ENCODE data around the gene RNASE13.
A peak's percentile ranks its signal among the peaks of the same experiment; 100 is the strongest.
"Not testable (repeated sequence)": the region's sequence is repeated elsewhere in the genome, so short reads cannot be mapped to it uniquely, and the experiment has no call there.

The RNASE13 gene

GRCh38 chr14:21043387-21043973 lies 8.9 kb upstream of the RNASE13 start:
- no peak for TF ChIP-seq CTCF (IDR thresholded peaks at IDR 0.05; ENCODE audit: extremely low read depth, insufficient read depth, missing control alignments)
- DNase-seq (ENCODE audit: low spot score) = no peak
- in situ Hi-C loops (cut with MboI; ENCODE audit: low pct_unique_long_range_greater_than_20kb, low sequenced_read_pairs, unreplicated experiment) = no loop called here

GRCh38 chr14:21042918-21043317 lies 8.3 kb upstream of the RNASE13 start:
- no peak for TF ChIP-seq CTCF (IDR thresholded peaks at IDR 0.05; ENCODE audit: extremely low read depth, insufficient read depth, missing control alignments)
- in situ Hi-C loops (cut with MboI; ENCODE audit: low pct_unique_long_range_greater_than_20kb, low sequenced_read_pairs, unreplicated experiment) = no loop called here
- DNase-seq (ENCODE audit: low spot score) = no peak

GRCh38 chr14:21041676-21042433 lies 7.2 kb upstream of the RNASE13 start, which contains the start of gene RNASE7:
Gene RNASE7, plus strand, starts transcription at chr14:21042362. Its CDS starts 631 bp downstream, at chr14:21042993.
- in situ Hi-C loops (cut with MboI; ENCODE audit: low pct_unique_long_range_greater_than_20kb, low sequenced_read_pairs, unreplicated experiment) = no loop called here
- no peak for TF ChIP-seq CTCF (IDR thresholded peaks at IDR 0.05; ENCODE audit: extremely low read depth, insufficient read depth, missing control alignments)
- DNase-seq (ENCODE audit: low spot score) = no peak

GRCh38 chr14:21040941-21041340 lies 6.3 kb upstream of the RNASE13 start:
- DNase-seq (ENCODE audit: low spot score); in situ Hi-C loops (cut with MboI; ENCODE audit: low pct_unique_long_range_greater_than_20kb, low sequenced_read_pairs, unreplicated experiment): not testable (repeated sequence)

GRCh38 chr14:21040370-21040925 lies 5.8 kb upstream of the RNASE13 start:
- TF ChIP-seq CTCF (IDR thresholded peaks at IDR 0.05; ENCODE audit: extremely low read depth, insufficient read depth, missing control alignments) = no peak
- no peak for DNase-seq (ENCODE audit: low spot score)
- in situ Hi-C loops (cut with MboI; ENCODE audit: low pct_unique_long_range_greater_than_20kb, low sequenced_read_pairs, unreplicated experiment) = no loop called here

- DNase-seq (ENCODE audit: low spot score) = peak; percentile 65
- TF ChIP-seq CTCF (IDR thresholded peaks at IDR 0.05; ENCODE audit: extremely low read depth, insufficient read depth, missing control alignments) = peak; percentile 58
- in situ Hi-C loops (cut with MboI; ENCODE audit: low pct_unique_long_range_greater_than_20kb, low sequenced_read_pairs, unreplicated experiment) = no loop called here
Measured at GRCh38 chr14:21039585-21040369, 5.2 kb upstream of the RNASE13 start.
